NCI-H2107 treated with DMSO at 0.1 percent for 48 hours (cell line): Measurements from ENCODE around the gene ISYNA1.

Source experiments
- DNase-seq: peaks from one replicate; lab custom pipeline; 2025; ENCODE audit not compliant: unreplicated experiment; lab: John Stamatoyannopoulos, UW

Gene ISYNA1

DNA sequence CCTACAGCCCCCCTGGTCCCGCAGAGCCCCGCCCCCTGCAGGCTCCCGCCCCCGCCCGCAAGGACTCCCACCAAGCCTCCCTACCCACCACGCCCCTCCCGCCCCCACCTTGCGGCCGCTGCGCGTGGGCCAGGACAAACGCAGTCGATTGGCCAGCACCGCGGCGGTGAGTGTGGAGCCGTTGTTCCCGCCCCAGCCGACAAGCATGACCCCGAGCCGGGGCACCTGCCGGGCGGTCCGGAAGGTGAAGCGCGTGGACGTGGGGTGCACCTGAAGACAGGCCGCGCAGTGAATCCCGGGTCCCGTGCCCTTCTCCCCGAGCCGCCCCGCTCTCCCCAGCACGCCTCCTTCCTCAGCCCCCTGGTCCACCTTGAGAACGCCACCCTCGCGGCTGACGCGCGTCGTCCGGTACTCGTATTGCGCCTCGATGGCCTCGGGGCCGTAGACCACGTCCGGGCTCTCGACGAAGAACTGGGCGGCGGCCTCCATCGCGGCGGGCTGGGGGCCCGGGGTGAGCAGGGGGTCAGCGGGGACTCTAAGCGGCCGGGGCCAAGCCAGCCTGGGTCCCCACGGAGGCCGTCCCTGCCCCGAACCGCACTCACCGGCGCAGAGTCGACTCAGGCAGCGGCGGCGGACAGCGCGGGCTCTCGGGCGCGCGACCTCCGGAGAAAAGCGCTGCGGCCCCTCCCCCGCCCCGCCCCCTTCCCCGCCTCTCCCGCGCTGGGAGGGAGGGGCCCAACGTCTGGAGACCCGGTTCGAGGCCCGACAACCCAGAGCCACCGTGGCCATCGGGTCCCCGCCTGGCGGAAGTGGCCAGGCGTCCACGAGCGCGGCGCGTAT, at the start of gene ISYNA1:
ISYNA1 (minus strand) TSS at position 643 of the 840 bp plus-strand sequence; CDS start at position 489, 154 bp downstream.
- DNase-seq, result no peak

GRCh38 chr19:18486746-18487145, 48.8 kb upstream of the ISYNA1 start:
- DNase-seq, result no peak

DNA sequence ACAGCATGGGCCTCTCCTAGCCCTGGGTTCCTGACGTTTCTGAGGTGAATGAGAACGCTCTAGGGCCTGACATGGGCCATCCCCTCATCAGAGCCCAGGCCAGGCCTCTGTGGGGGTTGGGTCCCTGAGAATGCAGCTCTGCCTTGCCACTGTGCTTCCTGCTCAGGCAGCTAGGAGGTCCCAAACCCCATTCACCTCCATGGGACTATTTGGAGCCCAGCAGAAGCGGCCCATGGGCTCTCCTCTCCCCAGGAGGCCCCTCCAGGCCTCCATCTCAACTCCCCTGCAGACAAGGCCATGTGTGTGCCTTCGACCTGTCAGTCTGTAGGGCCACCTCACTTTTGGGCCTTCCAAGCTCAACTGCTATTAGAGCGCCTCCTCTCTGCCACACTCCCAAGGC, 47.1 kb upstream of the ISYNA1 start:
- no peak for DNase-seq

- peak; percentile 42 for DNase-seq
Measured at GRCh38 chr19:18483119-18483890, 45.4 kb upstream of the ISYNA1 start.

DNA sequence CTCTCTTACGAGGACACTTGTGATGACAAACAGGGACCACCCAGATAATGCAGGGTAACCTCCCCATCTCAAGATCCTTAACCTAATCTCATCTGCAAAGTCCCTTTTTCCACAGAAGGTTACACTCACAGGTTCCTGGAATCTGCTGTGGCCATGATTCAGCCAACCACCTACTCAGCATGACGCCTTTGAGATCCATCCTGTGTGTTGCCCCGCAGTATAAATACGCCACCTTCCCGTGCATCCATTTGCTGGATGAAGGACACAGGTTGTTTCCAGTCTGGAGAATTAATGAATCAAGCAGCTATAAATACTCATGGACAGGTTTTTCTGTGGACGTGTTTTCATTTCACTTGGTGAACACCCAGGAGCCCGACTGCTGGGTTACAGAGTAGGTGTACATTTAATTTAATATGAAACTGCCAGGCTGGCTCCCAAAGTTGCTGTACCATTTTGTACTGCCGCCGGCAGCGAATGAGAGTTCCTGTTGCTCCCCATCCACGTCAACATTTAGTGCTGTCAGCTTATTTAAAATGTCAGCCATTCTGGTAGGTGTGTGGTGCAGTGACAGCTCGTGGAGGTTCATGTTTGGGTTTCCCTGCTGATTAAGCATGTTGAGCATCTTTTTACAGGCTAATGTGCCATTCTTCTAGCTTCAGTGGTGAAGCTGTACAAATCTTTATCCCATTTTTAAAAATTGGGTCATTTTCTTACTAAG, 43.7 kb upstream of the ISYNA1 start:
- DNase-seq, result no peak

- DNase-seq, result no peak
Measured at GRCh38 chr19:18480006-18480691, 42.2 kb upstream of the ISYNA1 start.

GRCh38 chr19:18478545-18479311, 40.8 kb upstream of the ISYNA1 start:
- no peak for DNase-seq

GRCh38 chr19:18477974-18478373, 40.0 kb upstream of the ISYNA1 start:
- DNase-seq, result no peak

DNA sequence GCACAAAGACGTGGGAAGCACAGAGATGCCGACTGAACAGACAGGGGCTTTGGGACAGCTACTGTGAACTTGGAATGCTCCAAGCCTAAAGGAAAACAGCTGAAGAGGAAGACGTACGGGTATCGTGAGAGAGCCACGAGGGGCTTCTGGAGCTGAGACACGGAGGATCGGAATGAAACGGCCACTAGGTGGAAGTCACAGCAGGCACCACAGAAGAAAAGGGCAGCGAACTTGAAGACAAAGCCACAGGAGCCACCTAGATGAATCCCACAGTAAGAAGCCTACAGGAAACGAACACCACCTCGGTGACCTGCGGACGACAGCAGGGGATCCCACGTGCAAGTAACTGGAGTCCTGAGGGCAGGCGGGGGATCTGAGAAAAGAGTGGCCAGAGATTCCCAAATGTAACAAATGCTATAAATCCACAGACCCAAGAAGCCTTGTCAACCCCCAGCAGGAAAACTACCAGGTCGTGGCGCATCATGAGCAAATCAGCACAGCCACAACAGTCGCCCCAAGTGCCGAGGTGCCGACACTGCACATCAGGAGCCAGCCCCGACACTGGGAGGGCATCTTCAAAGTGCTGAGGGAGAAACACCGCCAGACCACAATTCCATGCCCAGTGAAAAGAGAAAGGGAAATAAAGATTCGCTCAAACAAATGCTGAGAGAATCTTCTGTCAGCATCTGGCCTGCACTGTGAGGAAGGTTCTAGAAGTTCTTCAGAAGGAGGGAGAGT, 39.3 kb upstream of the ISYNA1 start:
- no peak for DNase-seq

GRCh38 chr19:18476507-18477041, 38.6 kb upstream of the ISYNA1 start:
- DNase-seq, result no peak

DNA sequence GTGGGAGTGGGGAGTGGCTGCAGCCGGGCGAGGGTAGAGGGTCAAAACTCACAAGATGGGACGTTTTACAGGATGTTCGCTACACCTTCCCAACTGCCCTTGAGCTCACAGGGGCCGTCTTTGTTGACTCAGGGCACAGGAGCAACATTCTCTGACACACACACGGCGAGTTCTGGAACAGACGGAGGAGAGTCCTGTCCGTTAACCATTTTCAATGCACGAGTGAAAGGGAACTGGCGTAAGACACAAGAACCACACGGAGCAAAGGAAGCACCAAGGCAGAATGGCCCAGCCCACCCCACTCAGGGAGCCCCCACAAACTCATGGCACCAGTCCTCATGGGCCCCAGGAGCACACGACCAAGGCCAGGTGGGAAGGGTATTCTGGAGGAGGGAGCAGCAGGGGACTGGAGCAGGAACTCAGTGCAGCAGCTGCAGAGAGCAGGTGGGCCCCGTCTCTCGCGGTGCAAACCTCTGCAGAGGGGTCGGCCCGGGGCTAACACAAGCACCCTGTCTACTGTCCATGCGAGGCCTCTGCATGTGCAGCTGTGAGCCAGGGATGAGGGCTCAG, 37.9 kb upstream of the ISYNA1 start:
- no peak for DNase-seq

- DNase-seq, result no peak
Measured at GRCh38 chr19:18475004-18475453, 37.1 kb upstream of the ISYNA1 start.

- DNase-seq, result no peak
Measured at GRCh38 chr19:18474366-18474887, 36.5 kb upstream of the ISYNA1 start.

- no peak for DNase-seq
Measured at GRCh38 chr19:18473706-18474087, 35.8 kb upstream of the ISYNA1 start.

GRCh38 chr19:18473003-18473705, 35.2 kb upstream of the ISYNA1 start:
- no peak for DNase-seq

GRCh38 chr19:18470787-18471186, 32.9 kb upstream of the ISYNA1 start:
- DNase-seq, result no peak

GRCh38 chr19:18469069-18469846, 31.3 kb upstream of the ISYNA1 start:
- no peak for DNase-seq
